Measurements from ENCODE around the gene C16orf90. TPM values are rescaled to one million over a fixed set of nuclear protein-coding genes. Genes with fewer than 3 reads are reported as not detected.

The C16orf90 gene
- total and polyA plus RNA-seq, 4 donors = not detected

DNA sequence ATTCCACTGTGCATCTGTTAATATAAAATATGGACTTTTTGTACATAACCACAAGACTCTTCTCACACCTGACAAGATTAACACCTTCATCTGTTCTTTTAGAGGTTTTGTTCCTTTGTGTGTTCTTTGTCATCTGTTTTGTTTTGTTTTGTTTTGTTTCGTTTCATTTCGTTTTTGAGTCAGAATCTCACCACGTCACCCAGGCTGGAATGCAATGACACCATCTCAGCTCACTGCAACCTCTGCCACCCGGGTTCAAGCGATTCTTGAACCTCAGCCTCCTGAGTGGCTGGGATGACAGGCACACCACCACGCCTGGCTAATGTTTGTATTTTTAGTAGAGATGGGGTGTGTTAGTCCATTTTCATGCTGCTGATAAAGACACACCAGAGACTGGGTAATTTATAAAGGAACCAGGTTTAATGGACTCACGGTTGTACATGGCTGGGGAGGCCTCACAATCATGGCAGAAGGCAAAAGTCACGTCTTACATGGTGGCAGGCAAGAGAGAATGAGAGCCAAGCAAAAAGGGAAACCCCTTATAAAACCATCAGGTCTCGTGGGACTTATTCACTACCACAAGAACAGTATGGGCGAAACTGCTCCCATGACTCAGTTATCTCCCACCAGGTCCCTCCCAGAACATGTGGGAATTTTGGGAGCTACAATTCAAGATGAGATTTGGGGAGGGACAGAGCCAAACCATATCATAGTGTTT is 22.3 kb downstream of the C16orf90 start:
- peaks cover 0 to 16% (median 2%) of the 10 kb centered on the region in 4 donors for H3K4me1 ChIP-seq (ENCODE audit: control insufficient read depth in 4 of 4, insufficient read depth in 4 of 4, low read length in 3 of 4)
- no peak overlapping the region for H3K27ac ChIP-seq (ENCODE audit: low read depth in 1 of 2, low read length in 2 of 2)
- TF ChIP-seq, protein P1, sequence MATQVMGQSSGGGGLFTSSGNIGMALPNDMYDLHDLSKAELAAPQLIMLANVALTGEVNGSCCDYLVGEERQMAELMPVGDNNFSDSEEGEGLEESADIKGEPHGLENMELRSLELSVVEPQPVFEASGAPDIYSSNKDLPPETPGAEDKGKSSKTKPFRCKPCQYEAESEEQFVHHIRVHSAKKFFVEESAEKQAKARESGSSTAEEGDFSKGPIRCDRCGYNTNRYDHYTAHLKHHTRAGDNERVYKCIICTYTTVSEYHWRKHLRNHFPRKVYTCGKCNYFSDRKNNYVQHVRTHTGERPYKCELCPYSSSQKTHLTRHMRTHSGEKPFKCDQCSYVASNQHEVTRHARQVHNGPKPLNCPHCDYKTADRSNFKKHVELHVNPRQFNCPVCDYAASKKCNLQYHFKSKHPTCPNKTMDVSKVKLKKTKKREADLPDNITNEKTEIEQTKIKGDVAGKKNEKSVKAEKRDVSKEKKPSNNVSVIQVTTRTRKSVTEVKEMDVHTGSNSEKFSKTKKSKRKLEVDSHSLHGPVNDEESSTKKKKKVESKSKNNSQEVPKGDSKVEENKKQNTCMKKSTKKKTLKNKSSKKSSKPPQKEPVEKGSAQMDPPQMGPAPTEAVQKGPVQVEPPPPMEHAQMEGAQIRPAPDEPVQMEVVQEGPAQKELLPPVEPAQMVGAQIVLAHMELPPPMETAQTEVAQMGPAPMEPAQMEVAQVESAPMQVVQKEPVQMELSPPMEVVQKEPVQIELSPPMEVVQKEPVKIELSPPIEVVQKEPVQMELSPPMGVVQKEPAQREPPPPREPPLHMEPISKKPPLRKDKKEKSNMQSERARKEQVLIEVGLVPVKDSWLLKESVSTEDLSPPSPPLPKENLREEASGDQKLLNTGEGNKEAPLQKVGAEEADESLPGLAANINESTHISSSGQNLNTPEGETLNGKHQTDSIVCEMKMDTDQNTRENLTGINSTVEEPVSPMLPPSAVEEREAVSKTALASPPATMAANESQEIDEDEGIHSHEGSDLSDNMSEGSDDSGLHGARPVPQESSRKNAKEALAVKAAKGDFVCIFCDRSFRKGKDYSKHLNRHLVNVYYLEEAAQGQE (IDR thresholded peaks at IDR 0.05) = no peak
- TF ChIP-seq SP1 (IDR thresholded peaks at IDR 0.05) (no peak), RXRA (IDR thresholded peaks at IDR 0.05) (no peak), RAD21 (IDR thresholded peaks at IDR 0.05) (no peak), NR2F2 (IDR thresholded peaks at IDR 0.05) (no peak), FOXA2 (IDR thresholded peaks at IDR 0.05) (no peak), FOXA1 (IDR thresholded peaks at IDR 0.05) (no peak), YY1 (IDR thresholded peaks at IDR 0.05) (no peak), TAF1 (conservative IDR thresholded peaks at IDR 0.05) (no peak), GABPA (IDR thresholded peaks at IDR 0.05 in 1 of 2, conservative IDR thresholded peaks at IDR 0.05 in 1 of 2) (no peak), HNF4A (conservative IDR thresholded peaks at IDR 0.05) (no peak)
- TF ChIP-seq, protein P2, sequence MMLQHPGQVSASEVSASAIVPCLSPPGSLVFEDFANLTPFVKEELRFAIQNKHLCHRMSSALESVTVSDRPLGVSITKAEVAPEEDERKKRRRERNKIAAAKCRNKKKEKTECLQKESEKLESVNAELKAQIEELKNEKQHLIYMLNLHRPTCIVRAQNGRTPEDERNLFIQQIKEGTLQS (IDR thresholded peaks at IDR 0.05) = no peak
- TF ChIP-seq, protein P3, sequence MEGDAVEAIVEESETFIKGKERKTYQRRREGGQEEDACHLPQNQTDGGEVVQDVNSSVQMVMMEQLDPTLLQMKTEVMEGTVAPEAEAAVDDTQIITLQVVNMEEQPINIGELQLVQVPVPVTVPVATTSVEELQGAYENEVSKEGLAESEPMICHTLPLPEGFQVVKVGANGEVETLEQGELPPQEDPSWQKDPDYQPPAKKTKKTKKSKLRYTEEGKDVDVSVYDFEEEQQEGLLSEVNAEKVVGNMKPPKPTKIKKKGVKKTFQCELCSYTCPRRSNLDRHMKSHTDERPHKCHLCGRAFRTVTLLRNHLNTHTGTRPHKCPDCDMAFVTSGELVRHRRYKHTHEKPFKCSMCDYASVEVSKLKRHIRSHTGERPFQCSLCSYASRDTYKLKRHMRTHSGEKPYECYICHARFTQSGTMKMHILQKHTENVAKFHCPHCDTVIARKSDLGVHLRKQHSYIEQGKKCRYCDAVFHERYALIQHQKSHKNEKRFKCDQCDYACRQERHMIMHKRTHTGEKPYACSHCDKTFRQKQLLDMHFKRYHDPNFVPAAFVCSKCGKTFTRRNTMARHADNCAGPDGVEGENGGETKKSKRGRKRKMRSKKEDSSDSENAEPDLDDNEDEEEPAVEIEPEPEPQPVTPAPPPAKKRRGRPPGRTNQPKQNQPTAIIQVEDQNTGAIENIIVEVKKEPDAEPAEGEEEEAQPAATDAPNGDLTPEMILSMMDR (IDR thresholded peaks at IDR 0.05; ENCODE audit: low read depth, low read length, missing input control) = no peak
- TF ChIP-seq, protein P4, sequence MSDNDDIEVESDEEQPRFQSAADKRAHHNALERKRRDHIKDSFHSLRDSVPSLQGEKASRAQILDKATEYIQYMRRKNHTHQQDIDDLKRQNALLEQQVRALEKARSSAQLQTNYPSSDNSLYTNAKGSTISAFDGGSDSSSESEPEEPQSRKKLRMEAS (IDR thresholded peaks at IDR 0.05) = no peak
- H3K9me3 ChIP-seq (ENCODE audit: control insufficient read depth in 4 of 4, low read length in 3 of 4) = no peaks in the 10 kb centered on the region
- no peak overlapping the region for H3K4me3 ChIP-seq (ENCODE audit: low read depth in 1 of 3, low read length in 3 of 3)
- no peak overlapping the region for H3K9ac ChIP-seq (ENCODE audit: low read depth in 1 of 2, low read length in 2 of 2)
- H3K36me3 ChIP-seq (ENCODE audit: control insufficient read depth in 4 of 4, insufficient read depth in 3 of 4, low read depth in 1 of 4, low read length in 3 of 4) = peaks cover 0 to 4% (median 2%) of the 10 kb centered on the region in 4 donors
- DNase-seq (ENCODE audit: low spot score) = no peak
- H3K27me3 ChIP-seq (ENCODE audit: control insufficient read depth in 4 of 4, insufficient read depth in 4 of 4, low read length in 3 of 4) = no peaks in the 10 kb centered on the region
- 88% methylated on average over 10 of the region's 10 CpGs for WGBS

DNA sequence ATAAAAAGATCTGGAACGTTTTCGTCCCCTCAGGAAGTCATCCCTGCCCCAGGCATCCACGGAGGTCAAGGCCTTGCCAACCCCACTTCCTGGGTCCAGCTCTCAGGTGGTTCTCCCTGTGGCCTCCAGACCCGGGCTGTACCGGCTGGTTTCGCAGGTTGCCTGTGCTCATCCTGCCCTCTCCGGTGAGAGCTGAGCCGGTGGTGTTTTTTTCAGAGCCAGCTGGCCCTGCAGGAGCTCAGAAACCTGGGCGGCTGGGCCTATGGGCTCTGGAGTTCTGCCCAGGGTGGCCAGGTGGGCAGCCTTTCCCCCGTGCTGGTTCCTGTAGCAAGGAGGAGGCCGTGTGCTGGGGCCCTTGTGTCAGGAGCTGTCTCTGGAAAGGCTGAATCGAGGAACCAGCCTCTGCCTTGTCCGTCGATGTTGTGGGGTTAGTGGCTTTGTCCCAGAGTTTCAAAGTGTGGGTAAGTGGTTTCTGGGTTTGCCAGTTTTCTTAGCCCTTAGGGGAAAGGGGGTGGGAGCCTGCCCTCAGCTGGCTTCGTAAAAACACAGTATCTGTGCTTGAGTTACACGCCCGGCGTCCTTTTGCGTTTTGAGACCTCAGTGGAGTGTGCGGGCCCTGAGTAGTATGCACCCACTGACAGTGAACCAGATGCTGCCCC is 23.6 kb downstream of the C16orf90 start:
- H3K27me3 ChIP-seq (ENCODE audit: control insufficient read depth in 4 of 4, insufficient read depth in 4 of 4, low read length in 3 of 4) = no peaks in the 10 kb centered on the region
- WGBS = 93% methylated on average over 20 of the region's 20 CpGs
- no peaks in the 10 kb centered on the region for H3K9me3 ChIP-seq (ENCODE audit: control insufficient read depth in 4 of 4, low read length in 3 of 4)
- DNase-seq (ENCODE audit: low spot score) = no peak
- no peak overlapping the region for H3K4me3 ChIP-seq (ENCODE audit: low read depth in 1 of 3, low read length in 3 of 3)
- no peak overlapping the region for H3K9ac ChIP-seq (ENCODE audit: low read depth in 1 of 2, low read length in 2 of 2)
- TF ChIP-seq GABPA (IDR thresholded peaks at IDR 0.05 in 1 of 2, conservative IDR thresholded peaks at IDR 0.05 in 1 of 2) = no peak
- TF ChIP-seq, protein P1 (IDR thresholded peaks at IDR 0.05) = no peak
- TF ChIP-seq JUND (IDR thresholded peaks at IDR 0.05) = no peak
- no peak for TF ChIP-seq HNF4G (IDR thresholded peaks at IDR 0.05)
- no peak for TF ChIP-seq TAF1 (conservative IDR thresholded peaks at IDR 0.05)
- TF ChIP-seq, protein P4 (IDR thresholded peaks at IDR 0.05) = no peak
- H3K4me1 ChIP-seq (ENCODE audit: control insufficient read depth in 4 of 4, insufficient read depth in 4 of 4, low read length in 3 of 4) = peaks cover 3 to 18% (median 6%) of the 10 kb centered on the region in 4 donors
- H3K36me3 ChIP-seq (ENCODE audit: control insufficient read depth in 4 of 4, insufficient read depth in 3 of 4, low read depth in 1 of 4, low read length in 3 of 4) = peaks cover 0 to 4% (median 0%) of the 10 kb centered on the region in 4 donors
- H3K27ac ChIP-seq (ENCODE audit: low read depth in 1 of 2, low read length in 2 of 2) = no peak overlapping the region

All from liver (tissue), 9 donors.